GM19351 (cell line): ENCODE measurements around the gene DISP2.

Source experiments
- ATAC-seq: cut with Tn5 transposase; IDR thresholded peaks from one replicate; pipeline ENCODE4 v1.9.1; 2021; ENCODE audit warnings: mild to moderate bottlenecking, moderate library complexity; ENCODE audit not compliant: unreplicated experiment

DISP2 gene

GRCh38 chr15:40420793-40421192, 62.8 kb downstream of the DISP2 start:
- no peak for ATAC-seq

- ATAC-seq = peak; percentile 79
Observed at GRCh38 chr15:40421246-40422157, 63.5 kb downstream of the DISP2 start.

GRCh38 chr15:40424483-40425115, 66.6 kb downstream of the DISP2 start:
- no peak for ATAC-seq

- ATAC-seq = no peak
Observed at GRCh38 chr15:40425681-40426080, 67.7 kb downstream of the DISP2 start.

- no peak for ATAC-seq
Observed at GRCh38 chr15:40427188-40427587, 69.2 kb downstream of the DISP2 start.

DNA sequence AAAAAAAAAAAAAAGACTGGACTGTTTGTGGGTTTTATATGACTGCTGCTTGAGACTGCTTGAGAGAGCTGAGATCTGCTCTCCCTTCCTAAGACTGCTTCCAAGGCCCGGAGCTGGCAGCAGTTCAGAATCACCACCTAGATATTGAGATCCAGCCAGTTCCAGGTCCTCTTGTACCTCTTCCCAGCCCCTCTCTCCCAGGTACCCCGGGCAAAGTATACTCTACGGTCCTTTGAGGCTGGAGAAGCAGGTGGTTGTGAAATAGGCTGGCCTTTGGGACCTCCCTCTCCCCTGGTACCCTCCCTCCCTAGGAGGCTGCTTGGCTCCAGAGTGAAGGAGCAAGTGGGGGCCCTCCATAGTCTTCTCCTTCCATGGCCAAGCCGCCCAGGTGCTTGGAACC, 70.2 kb downstream of the DISP2 start:
- no peak for ATAC-seq
